Midbrain (tissue), 1 donor: ENCODE results near the gene SLU7.
"Not testable (repeated sequence)": the region's sequence is repeated elsewhere in the genome, so short reads cannot be mapped to it uniquely, and the experiment has no call there.

Experiments used
- DNase-seq: peaks from one replicate; lab custom pipeline; 2025; lab: John Stamatoyannopoulos, UW

The SLU7 gene

GRCh38 chr5:160450164-160450932 is 31.5 kb upstream of the SLU7 start:
- DNase-seq, result no peak

DNA sequence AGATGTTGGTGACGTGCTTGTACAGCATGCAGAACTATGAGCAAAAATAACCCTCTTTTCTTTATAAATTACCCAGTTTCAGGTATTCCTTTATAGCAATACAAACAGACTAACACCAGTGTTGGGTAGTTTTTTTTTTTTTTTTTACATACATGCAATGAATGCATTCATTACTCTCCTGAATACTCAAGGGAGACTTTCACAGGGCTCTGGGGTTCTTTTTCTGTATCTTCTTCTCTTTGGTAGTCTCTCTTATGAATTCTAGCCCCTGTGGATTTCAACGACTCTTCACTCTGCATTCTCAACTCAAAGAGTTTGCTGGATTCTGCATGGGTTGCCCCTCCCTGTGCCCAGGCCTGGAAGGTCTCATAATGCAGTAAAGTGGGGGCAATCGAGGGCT is 30.6 kb upstream of the SLU7 start:
- no peak for DNase-seq

GRCh38 chr5:160448886-160449285 is 30.0 kb upstream of the SLU7 start:
- DNase-seq, result no peak

GRCh38 chr5:160445751-160446150 is 26.9 kb upstream of the SLU7 start:
- no peak for DNase-seq

DNA sequence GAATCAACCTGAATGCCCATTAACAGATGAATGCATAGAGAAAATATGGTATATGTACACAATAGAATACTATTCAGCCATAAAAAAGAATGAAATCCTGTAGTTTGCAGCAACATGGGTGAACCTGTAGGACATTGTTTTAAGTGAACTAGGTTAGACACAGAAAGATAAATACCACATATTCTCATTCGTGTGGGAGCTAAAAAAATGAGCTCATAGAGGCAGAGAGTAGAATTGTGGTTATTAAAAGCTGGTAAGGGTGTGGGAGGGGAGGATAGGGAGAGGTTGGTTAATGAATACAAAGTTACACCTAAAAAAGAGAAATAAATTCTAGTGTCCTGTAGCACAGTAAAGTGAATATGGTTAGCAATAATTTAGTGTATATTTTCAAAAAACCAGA is 26.3 kb upstream of the SLU7 start:
- DNase-seq, result no peak

GRCh38 chr5:160444407-160444806 is 25.5 kb upstream of the SLU7 start:
- no peak for DNase-seq

DNA sequence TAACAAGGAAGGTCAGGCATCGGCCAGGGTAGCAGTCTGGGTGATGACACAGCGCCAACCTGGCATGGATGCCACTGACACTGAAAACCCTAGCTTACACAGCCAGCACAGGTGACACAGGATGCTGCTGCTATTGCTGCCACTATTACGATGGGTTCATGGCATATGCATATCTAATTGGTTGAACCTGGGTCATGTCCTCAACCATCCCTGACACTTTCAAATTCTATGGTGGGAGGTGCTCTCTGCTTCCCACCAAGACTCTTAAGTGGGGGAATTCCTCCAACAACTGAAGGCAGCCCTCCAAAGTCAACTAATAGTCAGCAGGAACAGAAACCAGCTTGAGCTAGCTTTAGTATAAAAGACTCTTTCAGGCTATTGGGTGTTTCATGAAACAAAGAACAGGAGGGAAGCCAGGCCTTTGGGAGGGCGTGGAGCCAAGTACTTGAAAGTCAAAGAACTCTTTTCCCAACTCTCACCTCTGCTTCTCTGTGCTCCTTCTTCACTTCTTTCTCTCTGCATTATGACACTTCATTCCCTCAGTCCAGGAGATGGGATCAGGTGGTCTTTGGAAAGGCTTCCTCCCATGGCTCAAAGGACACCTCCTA is 24.0 kb upstream of the SLU7 start:
- no peak for DNase-seq

GRCh38 chr5:160441311-160441781 is 22.5 kb upstream of the SLU7 start:
- no peak for DNase-seq

DNA sequence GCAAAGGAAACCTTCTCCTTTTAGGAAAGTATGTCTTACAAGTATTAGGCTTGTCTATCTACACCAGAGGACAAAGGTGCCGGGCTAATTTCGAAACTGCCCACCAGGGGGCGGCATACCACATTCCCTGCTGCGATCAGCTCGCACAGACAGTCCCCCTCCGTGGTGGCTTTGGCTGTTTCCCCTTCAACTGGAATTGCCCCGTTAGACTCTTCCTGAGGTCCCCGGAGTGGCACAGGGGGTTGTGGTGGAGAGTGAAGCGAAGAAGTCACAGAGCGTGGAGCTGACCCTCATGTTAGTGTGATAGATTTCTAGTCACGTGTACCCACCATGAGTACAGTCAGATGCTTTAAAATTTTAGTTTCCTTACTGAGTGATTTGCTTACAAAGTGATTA is 20.3 kb upstream of the SLU7 start:
- DNase-seq, result peak; percentile 88

DNA sequence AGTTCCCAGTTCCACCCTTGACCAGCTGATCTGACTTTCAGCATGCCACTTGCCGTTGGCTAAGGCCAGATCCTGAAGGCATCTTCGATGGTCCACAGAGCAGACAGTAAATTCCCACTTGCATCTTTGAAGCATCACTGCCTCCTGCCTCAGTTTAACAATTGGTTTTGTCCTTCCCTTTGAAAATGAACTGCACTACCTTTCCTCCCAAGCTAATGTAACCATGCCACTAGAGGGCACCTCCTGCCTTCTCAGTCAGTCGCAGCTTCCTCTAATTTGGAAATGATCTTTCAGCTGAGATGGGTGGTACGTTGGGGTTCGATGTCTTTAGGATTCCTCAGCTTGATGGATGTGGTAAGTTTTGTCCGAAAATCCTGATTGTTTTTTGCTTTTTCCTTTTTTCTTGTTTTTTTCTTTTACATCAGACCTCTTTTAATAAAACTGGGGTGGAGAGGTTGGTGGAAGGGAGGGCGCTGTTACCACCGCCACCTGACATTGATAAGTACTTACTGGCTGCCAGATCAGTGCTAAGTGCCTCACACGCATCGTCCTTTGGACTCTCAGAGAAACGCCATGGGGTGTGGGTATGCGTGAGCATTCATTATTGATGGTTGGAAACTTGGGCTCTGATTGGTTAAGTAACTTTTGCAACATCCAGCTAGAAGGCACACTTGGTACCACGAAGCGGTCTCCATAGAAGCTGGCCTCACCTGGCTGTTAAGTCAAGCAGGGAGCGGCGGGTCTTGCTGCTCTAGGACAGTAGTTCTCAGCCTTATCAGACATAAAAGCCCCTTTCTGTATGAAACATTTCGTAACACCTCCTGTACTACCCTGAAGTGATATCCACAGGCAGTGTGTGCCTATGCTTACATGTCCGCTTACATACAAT is 19.7 kb upstream of the SLU7 start:
- DNase-seq, result peak; percentile 76

DNA sequence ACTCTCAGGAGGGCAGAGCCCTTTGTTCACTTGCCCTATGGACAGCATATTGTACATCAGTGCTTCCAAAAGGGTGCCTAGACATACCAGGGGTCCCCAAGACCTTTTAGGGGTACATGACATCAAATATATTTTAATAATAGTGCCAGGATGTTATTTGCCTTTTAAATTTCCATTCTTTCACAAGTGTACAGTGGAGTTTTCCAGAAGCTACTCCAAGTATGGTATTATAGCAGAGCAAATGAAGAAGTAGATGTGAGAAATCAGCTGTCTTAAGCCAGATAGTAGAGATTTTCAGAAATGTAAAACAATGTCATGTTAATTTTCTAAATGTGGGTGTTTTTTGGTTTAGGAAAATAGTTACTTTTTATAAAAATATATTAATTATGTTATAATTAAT is 18.4 kb upstream of the SLU7 start:
- DNase-seq, result no peak

- DNase-seq, result not testable (repeated sequence)
Measured at GRCh38 chr5:160436661-160437060, 17.8 kb upstream of the SLU7 start.

DNA sequence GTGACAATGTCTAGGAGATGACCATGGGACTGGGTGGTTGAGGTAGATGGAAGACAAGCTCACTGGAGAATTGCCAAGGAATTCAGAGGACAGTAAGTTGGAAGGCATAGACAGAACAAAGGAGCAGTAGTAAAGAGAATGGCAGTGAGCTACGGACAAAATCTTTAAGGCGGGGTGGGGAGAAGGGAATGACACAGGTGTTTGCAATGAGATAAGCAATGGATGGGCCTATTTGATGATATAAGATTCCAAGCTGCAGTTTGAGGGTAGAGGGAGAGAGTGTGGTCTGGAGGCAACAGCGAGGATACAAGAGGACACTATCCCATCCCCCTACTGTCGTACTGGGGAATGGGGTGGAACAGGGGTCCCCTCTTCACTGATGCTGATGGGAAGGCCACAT is 17.1 kb upstream of the SLU7 start:
- no peak for DNase-seq

DNA sequence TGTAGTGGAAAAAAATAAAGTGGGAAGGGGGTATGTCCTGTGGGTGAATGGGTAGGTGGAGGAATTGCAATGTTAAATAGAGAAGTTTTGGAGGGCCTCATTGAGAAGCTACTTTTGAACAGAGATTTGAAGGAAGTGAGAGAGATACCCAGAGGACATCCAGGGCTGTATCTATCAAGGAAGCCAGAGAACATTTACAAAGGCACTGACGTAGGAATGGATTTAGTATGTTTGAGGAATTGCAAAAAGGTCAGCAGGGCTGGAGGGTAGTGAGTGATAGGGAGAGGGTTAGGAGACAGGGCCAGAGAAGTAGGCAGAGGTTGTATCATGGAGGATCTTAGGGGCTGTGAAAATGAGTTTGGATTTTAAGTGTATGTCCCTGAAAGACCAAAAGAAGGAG is 16.7 kb upstream of the SLU7 start:
- DNase-seq, result no peak

GRCh38 chr5:160434022-160434531 is 15.2 kb upstream of the SLU7 start:
- DNase-seq, result no peak

GRCh38 chr5:160432787-160433186 is 13.9 kb upstream of the SLU7 start:
- DNase-seq, result no peak

DNA sequence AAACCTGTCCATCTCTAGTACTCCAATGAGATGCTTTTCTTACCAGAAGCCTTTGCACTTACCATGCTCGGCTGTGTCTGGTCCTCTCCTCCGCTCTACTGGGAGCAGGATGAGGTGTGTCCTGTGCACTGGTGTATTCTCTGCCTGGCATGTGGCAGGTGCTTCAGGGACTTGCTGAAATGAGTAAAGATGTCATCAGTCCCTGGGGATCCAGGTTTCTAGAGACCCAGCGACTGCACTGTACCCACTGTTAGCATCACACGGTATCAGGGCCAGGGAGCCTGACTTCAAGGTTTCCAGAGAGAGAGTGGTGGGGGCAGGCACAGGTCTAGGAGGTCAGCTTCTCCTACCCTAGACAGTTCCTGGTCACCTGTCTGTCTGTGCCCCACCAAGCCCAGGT is 13.3 kb upstream of the SLU7 start:
- DNase-seq, result no peak

- DNase-seq, result no peak
Measured at GRCh38 chr5:160427607-160428006, 8.7 kb upstream of the SLU7 start.

GRCh38 chr5:160423099-160423498 is 4.2 kb upstream of the SLU7 start:
- DNase-seq, result no peak

DNA sequence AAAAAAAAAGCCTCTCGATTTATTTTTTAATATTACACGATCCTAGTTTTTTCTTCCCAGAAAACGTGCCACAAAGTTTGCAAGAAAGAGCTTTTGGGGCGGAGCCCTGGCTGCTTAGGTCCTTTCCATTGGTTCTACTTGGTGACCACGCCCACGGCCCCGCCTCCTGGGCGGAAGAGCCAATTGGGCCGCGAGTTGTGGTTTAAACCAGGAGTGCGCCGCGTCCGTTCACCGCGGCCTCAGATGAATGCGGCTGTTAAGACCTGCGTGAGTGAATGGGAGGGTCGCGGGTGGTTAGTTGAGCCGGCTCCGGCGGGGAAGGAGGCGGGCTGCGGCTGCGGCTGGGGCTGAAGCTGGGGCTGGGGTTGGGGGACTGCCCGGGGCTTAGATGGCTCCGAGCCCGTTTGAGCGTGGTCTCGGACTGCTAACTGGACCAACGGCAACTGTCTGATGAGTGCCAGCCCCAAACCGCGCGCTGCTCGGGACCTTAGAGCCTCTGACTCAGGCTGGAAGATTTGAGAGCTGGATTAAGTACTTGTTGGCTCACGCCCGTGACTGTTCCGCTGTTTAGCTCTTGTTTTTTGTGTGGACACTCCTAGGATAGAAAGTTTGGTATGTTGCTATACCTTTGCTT is 2.9 kb upstream of the SLU7 start, which contains the start of gene PTTG1:
TSS of gene PTTG1 (plus strand) at position 231 of the 634 bp plus-strand sequence. CDS start 458 bp downstream, outside the sequence.
- peak; percentile 91 for DNase-seq

DNA sequence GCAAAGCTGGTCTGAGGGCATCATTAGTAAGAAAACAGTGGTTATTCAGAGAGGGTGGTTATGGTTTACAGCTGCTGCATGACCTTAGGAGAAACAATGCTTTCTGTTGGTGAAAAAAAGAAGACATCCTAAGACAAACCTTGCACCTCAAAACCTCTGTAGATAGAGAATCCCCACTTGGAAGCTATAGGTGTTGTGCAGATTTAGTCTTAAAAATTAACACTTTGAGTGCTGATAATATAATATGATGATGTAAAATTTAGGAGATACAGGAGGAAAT is 1.4 kb upstream of the SLU7 start:
- no peak for DNase-seq
